GM10248 (cell line): ENCODE data around the gene SFXN4.
"Not testable (repeated sequence)": the region's sequence is repeated elsewhere in the genome, so short reads cannot be mapped to it uniquely, and the experiment has no call there.

Experiments
- CTCF ChIA-PET: fragments of 300-600 bp; sonication (Branson Sonifier 250); formaldehyde crosslinking; extraction: SDS; loops from one replicate; lab custom pipeline; 2021; ENCODE audit warnings: antibody characterized with exemption; lab: Yijun Ruan, JAX
- POLR2A ChIA-PET: fragments of 350-650 bp; sonication (Branson Sonifier 250); formaldehyde crosslinking; extraction: SDS; loops from one replicate; lab custom pipeline; 2020; ENCODE audit warnings: antibody characterized with exemption; lab: Yijun Ruan, JAX
- DNase-seq: peaks from one replicate; pipeline ENCODE4 v3.0.0; 2012; ENCODE audit errors: extremely low spot score
- CTCF ChIP-seq: IDR thresholded peaks from 2 replicates; pipeline ENCODE4 v1.5.1; 2012; ENCODE audit warnings: mild to moderate bottlenecking, low read depth; ENCODE audit errors: extremely low read depth, missing control alignments, control extremely low read depth

SFXN4 gene

GRCh38 chr10:119149729-119150128 is 15.8 kb downstream of the SFXN4 start:
- ChIA-PET CTCF (no interaction called here), POLR2A (no interaction called here)
- no peak for TF ChIP-seq CTCF
- DNase-seq, result no peak

GRCh38 chr10:119149157-119149556 is 16.4 kb downstream of the SFXN4 start:
- ChIA-PET POLR2A (no interaction called here), CTCF (interaction anchor here (0.7 to 2.8 kb wide), 2 partner anchors 10 to 16 kb away, joined by 3 to 10 read pairs; partner anchors contain the start of gene SFXN4)
- no peak for DNase-seq
- no peak for TF ChIP-seq CTCF

- no peak for DNase-seq
- ChIA-PET POLR2A (no interaction called here), CTCF (interaction anchor here (1.7 kb wide), 1 partner anchor 55 kb away, joined by 4 read pairs; no protein-coding TSS in a partner anchor)
- TF ChIP-seq CTCF, result no peak
These were observed 21.9 kb downstream of the SFXN4 start for GRCh38 chr10:119143657-119144056.

GRCh38 chr10:119140603-119141245 is 24.8 kb downstream of the SFXN4 start:
- POLR2A ChIA-PET, result no interaction called here
- CTCF ChIA-PET, result interaction anchor here (1.5 kb wide), 2 partner anchors 20 kb away, joined by 3 read pairs; no protein-coding TSS in a partner anchor
- no peak for DNase-seq
- TF ChIP-seq CTCF, result no peak

- peak; percentile 40 for TF ChIP-seq CTCF
- ChIA-PET POLR2A (no interaction called here), CTCF (interaction anchor here (1.1 to 1.6 kb wide), 4 partner anchors 19 to 306 kb away, joined by 3 to 4 read pairs (median 4); no protein-coding TSS in a partner anchor)
- peak; percentile 44 for DNase-seq
These were observed 25.9 kb downstream of the SFXN4 start for GRCh38 chr10:119139464-119140067.

- ChIA-PET POLR2A (no interaction called here), CTCF (interaction anchor here (1.3 to 1.6 kb wide), 2 partner anchors 14 to 30 kb away, joined by 3 to 4 read pairs; no protein-coding TSS in a partner anchor)
- no peak for DNase-seq
- no peak for TF ChIP-seq CTCF
These were observed 26.9 kb downstream of the SFXN4 start for GRCh38 chr10:119138346-119139306.

- POLR2A ChIA-PET, DNase-seq: not testable (repeated sequence)
- CTCF ChIA-PET, result interaction anchor here (1.3 kb wide), 1 partner anchor 15 kb away, joined by 3 read pairs; no protein-coding TSS in a partner anchor
These were observed 27.6 kb downstream of the SFXN4 start for GRCh38 chr10:119137878-119138277.
